Testis (tissue), 3 donors: ENCODE data around the gene METTL17. TPM values are rescaled to one million over a fixed set of nuclear protein-coding genes. Genes with fewer than 3 reads are reported as not detected.

Source experiments
- DNase-seq: peaks from one replicate; pipeline ENCODE4 v3.0.0-alpha.2; 2019
- H3K27ac ChIP-seq, 2 donors: fragments of 200-600 bp; sonication (generic); one replicate each; pipeline ENCODE4 v1.5.1; 2019
- H3K27me3 ChIP-seq: fragments of 200-600 bp; sonication (generic); one replicate; pipeline ENCODE4 v1.5.1; 2019
- H3K36me3 ChIP-seq: fragments of 200-600 bp; sonication (generic); one replicate; pipeline ENCODE4 v1.5.1; 2017; ENCODE audit warnings: low read depth; ENCODE audit errors: missing control alignments
- H3K4me1 ChIP-seq: fragments of 200-600 bp; sonication (generic); one replicate; pipeline ENCODE4 v1.5.1; 2019
- H3K4me3 ChIP-seq, 2 donors: fragments of 200-600 bp; sonication (generic); one replicate each; pipeline ENCODE4 v1.5.1; 2017 to 2019
- H3K9me3 ChIP-seq: fragments of 200-600 bp; sonication (generic); one replicate; pipeline ENCODE4 v1.5.1; 2017
- CTCF ChIP-seq, 3 experiments: fragments of 450-650 bp in 2 of 3; fragments of 200-600 bp in 1 of 3; sonication (generic) in 1 of 3; IDR thresholded peaks; one replicate each; pipeline ENCODE4 v1.5.1; 2016 to 2019; ENCODE audit warnings: antibody characterized with exemption in 3 of 3, mild to moderate bottlenecking in 2 of 3, moderate library complexity in 1 of 3
- POLR2A ChIP-seq: fragments of 450-650 bp; IDR thresholded peaks from one replicate; pipeline ENCODE4 v1.6.1; 2017; ENCODE audit warnings: antibody characterized with exemption, mild to moderate bottlenecking, moderate library complexity
- WGBS, 2 donors: methylation state at CpG; one replicate each; pipeline ENCODE4 v1.1.5; 2018; 5-methylcytosine and 5-hydroxymethylcytosine counted together
- intact Hi-C: fragments of 100-400 bp; cut with DNase I; formaldehyde crosslinking; loops from one replicate; pipeline ENCODE4 v1.15.1; 2023; ENCODE audit warnings: low total_unique reads
- polyA plus RNA-seq: library from polyadenylated mRNA; stranded (reverse); fragments of 350-450 nt; fragmentation: Illumina TruSeq; extraction: RNeasy Lipid Tissue Mini Kit (QIAGEN cat#74804); gene quantifications from one replicate; pipeline ENCODE4 v1.2.3, GENCODE V29; 2014; ENCODE audit warnings: low read depth, low replicate concordance; ENCODE audit not compliant: insufficient read depth
- total RNA-seq, 2 donors: library from RNA; depleted of rRNA; stranded (reverse); fragments of >200 nt; gene quantifications; one replicate each; pipeline ENCODE4 v1.2.3, GENCODE V29; 2016

METTL17 gene
- total and polyA plus RNA-seq, 3 donors from 2014 or later: 68.9 to 93.4 (median 93.2) TPM

DNA sequence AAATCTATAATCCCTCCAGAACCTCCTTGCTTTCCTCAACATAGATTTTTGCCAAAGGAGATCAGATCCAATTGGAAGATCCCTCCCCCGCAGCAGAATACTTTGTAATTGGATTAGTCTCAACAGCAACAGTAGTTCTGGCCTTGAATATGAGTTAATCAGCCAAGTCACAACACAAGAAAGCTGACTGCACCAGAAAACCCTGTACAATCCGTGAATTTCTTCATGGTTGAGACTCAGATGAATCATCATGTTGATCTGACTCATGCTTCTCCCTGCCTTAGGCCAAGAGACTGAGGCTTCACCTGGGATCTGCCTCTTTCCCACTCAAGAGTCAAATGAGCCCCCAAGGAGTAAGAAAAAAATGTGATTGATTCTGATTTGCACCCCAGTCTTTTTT is 3.0 kb upstream of the METTL17 start:
- H3K27ac ChIP-seq: peak overlapping the region in 1 of 2 donors; percentile 9
- 36 to 38% methylated on average over 2 of the region's 2 CpGs for WGBS, 2 donors
- no peaks in the 10 kb centered on the region for H3K36me3 ChIP-seq
- H3K4me1 ChIP-seq: peaks cover 11% of the 10 kb centered on the region
- no peaks in the 10 kb centered on the region for H3K9me3 ChIP-seq
- no peaks in the 10 kb centered on the region for H3K27me3 ChIP-seq
- intact Hi-C loops: no loop called here
- TF ChIP-seq CTCF (IDR thresholded peaks at IDR 0.05): no peak
- TF ChIP-seq POLR2A: no peak
- DNase-seq: no peak
- no peak overlapping the region for H3K4me3 ChIP-seq

DNA sequence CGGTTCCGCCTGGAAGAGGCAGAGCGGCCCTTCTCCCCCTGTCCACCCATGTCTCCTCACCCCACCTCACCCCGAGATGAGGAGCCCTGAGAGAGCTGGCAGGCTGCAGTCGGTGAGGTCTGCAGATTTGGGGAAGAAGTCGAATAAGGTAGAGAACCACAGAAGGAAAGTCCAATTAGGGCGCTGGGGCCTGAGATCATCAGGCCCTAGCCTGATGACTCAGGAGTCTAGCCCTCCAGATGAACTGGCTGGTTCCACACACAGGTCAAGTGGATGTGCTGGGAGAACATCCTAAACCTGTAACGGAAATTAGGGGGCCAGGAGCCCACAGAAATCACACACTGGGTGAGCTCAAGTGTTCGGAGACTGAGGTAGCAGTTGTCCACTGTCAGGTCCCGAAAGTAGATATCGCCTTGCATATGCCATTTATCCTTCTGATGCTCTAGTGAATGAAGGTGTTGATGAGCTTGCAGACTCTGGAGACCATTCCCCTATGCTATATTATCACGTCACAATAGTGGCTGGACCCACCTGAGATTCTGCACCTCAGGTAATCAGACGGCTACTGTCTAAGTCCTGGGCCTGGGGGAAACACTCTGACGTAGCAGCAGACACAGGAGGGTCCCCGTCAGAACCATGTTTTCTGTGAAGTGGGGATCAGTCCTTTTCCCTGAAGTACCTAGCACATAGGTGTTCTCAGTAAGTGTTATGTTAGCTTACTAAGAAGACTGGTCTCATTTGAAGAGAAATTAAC is 886 bp upstream of the METTL17 start:
- Histone ChIP-seq H3K27me3 (no peaks in the 10 kb centered on the region), H3K27ac (peak overlapping the region; percentile 65 to 84), H3K36me3 (no peaks in the 10 kb centered on the region), H3K9me3 (no peaks in the 10 kb centered on the region), H3K4me1 (peaks cover 13% of the 10 kb centered on the region), H3K4me3 (peak overlapping the region; percentile 72 to 97)
- intact Hi-C loops: no loop called here
- WGBS, 2 donors: 71 to 75% methylated on average over 15 of the region's 15 CpGs
- no peak for DNase-seq
- TF ChIP-seq POLR2A: no peak
- TF ChIP-seq CTCF (IDR thresholded peaks at IDR 0.05): no peak

DNA sequence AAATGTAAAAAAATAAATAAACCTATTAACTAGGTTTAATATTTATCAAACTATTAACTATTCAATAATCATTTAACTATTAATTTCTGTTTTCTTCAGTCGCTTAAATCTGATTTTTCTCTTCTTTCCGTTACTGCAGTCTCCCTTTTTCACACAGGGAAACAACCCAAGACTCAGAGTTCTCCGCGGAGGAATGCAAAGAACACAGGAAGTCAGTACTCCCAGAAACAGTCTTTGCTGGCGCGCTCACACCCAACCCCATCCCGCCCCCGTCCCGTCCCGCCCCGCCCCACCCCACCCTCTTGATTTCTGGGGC is 351 bp upstream of the METTL17 start:
- Histone ChIP-seq H3K36me3 (no peaks in the 10 kb centered on the region), H3K27ac (peak overlapping the region; percentile 65 to 84), H3K4me1 (peaks cover 13% of the 10 kb centered on the region), H3K4me3 (peak overlapping the region; percentile 72 to 97), H3K27me3 (no peaks in the 10 kb centered on the region), H3K9me3 (no peaks in the 10 kb centered on the region)
- DNase-seq: no peak
- intact Hi-C loops: no loop called here
- TF ChIP-seq CTCF (IDR thresholded peaks at IDR 0.05): no peak
- TF ChIP-seq POLR2A: no peak
- 0 to 1% methylated on average over 9 to 11 of the region's 11 CpGs for WGBS, 2 donors

GRCh38 chr14:20996521-20996920 is 6.7 kb downstream of the METTL17 start:
- no peaks in the 10 kb centered on the region for H3K27me3 ChIP-seq
- 87 to 95% methylated on average over 10 to 14 of the region's 14 CpGs for WGBS, 2 donors
- H3K9me3 ChIP-seq: no peaks in the 10 kb centered on the region
- no peak overlapping the region for H3K4me3 ChIP-seq
- DNase-seq: no peak
- H3K27ac ChIP-seq: no peak overlapping the region
- intact Hi-C loops: no loop called here
- peaks cover 3% of the 10 kb centered on the region for H3K4me1 ChIP-seq
- TF ChIP-seq CTCF (IDR thresholded peaks at IDR 0.05): no peak
- no peak for TF ChIP-seq POLR2A
- H3K36me3 ChIP-seq: no peaks in the 10 kb centered on the region

GRCh38 chr14:20997115-20997514 is 7.3 kb downstream of the METTL17 start:
- no peak overlapping the region for H3K27ac ChIP-seq
- no peaks in the 10 kb centered on the region for H3K36me3 ChIP-seq
- H3K27me3 ChIP-seq: no peaks in the 10 kb centered on the region
- H3K4me1 ChIP-seq: no peaks in the 10 kb centered on the region
- H3K4me3 ChIP-seq: no peak overlapping the region
- no peaks in the 10 kb centered on the region for H3K9me3 ChIP-seq
- intact Hi-C loops: no loop called here
- TF ChIP-seq POLR2A (no peak), CTCF (IDR thresholded peaks at IDR 0.05) (no peak)
- DNase-seq: no peak
- WGBS, 2 donors: 77 to 79% methylated on average over 4 of the region's 4 CpGs
